Inferior parietal cortex (tissue), 1 donor: ENCODE data around the gene MYD88.

Experiments
- DNase-seq: peaks from one replicate; pipeline ENCODE4 v3.0.0-alpha.2; 2016; ENCODE audit errors: extremely low spot score

Gene MYD88

GRCh38 chr3:38112378-38112761, 26.1 kb upstream of the MYD88 start:
- no peak for DNase-seq

GRCh38 chr3:38114052-38114874, 24.2 kb upstream of the MYD88 start:
- no peak for DNase-seq

DNA sequence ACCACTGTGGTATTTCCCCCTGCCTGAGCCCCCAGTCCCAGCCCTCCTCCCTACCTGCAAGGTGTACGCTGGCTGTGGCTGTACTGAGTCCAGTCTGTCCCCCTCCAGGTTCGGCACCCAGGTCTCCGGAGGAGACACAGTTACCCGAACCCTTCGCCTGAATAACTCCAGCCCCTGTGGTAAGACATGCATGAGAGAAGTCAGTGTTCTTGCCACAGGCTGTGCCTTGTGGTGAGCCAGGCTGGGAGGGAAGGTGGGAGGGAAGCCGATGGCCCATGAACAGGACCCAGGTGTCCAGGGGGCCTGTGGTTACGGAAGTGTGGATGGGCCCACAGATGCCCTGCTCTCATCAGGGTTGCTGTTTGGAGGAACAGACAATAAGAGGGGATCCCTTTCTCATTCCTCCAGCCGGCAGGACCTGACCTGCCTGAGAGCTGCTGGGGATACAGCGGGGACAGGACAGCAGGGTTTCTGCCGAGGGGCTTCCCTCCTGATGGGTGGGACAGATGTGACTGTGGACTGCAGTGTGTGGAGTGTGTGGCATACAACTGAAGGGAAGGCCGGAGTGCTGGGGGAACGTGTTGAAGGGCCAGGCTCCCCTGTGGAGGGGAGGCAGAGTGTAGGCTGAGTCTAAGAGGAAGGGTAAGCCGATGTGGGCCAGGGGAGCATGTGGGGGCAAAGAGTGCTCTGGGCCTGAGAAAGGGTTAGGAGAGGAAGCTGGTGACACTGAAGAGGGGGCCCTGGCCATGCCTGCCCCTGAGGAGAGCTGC, 23.4 kb upstream of the MYD88 start:
- DNase-seq = no peak

DNA sequence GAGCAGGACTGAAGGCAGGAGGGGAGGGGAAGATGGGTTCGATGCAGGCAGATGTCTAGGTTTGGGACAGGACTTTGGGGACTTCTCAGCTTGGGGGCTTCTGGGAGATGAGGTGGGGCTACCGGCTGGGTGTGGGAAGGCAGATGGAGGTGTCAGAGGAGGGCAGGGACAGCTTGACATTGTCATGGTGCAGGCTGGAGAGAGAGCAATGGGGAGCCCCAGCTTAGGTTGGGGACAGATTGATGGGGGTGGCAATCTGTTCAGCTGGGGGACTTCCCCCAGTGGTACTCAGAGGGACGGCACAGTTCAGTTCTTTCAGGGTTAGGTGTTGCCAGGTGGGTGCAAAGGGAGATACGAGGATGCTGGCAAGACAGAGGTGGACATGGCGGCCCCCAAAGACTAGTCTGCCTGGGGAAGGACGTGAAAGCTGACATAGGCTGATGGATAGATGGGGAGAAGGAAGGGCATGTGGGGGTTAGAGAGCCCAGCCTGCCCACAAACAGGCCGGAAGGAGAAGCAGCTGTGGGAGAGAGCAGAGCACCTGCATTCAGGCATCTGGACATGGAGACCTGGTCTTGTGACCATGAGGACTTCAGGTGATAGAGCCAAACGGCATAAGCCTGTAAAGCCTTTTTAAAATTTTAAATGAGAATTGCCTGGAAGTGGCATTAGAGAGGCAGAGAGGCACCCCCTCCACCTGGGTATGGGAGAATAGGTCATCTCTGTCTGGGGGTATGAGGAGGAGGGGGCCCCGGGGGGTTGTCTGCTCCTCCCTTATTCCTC, 22.6 kb upstream of the MYD88 start:
- DNase-seq = no peak

DNA sequence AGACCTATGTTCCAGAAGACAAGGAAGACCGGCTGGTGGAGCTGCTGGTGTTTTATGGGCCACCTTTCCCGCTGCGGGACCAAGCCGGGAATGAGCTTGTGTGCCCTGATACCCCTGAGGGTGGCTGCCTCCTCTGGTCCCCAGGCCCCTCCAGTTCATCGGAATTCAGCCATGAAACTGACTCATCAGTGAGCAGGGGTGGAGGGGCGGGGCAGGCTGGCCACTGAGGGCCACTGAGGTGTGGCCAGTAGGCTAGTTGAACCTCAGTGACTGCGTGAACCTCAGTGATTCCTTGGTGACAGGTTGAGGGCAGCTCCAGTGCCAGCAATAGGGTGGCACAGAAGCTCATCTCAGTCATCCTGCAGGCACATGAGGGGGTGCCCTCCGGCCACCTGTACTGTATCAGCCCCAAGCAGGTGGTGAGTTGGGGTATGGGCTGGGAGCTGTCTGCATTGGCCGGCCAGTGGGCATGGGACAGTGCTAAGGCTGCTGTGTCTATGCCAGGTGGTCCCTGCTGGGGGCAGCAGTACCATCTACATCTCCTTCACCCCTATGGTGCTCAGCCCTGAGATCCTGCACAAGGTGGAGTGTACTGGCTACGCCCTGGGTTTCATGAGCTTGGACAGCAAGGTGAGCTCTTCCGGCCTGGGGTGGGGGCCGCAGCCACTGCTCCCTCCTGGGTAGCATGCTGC, 21.8 kb upstream of the MYD88 start:
- no peak for DNase-seq

- DNase-seq = no peak
Observed at GRCh38 chr3:38117163-38117716, 21.2 kb upstream of the MYD88 start.

- DNase-seq = peak; percentile 48
Observed at GRCh38 chr3:38117748-38118420, 20.6 kb upstream of the MYD88 start.

GRCh38 chr3:38118421-38119247, 19.8 kb upstream of the MYD88 start:
- no peak for DNase-seq

DNA sequence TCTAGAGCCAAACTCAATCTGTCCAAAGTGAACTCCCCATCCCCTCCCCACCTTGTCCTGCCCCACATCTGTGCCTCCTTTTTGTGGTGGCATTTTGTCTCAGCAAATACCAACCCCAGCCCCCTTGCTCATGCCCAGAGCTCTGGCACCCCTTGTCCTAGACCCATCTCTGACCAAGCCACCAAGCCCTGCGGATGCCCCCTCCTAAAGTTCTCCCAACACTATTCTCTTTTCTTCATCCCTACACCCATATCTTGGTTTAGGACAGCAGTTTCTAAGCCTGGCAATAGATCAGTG, 19.3 kb upstream of the MYD88 start:
- no peak for DNase-seq

- no peak for DNase-seq
Observed at GRCh38 chr3:38119821-38120692, 18.4 kb upstream of the MYD88 start.

DNA sequence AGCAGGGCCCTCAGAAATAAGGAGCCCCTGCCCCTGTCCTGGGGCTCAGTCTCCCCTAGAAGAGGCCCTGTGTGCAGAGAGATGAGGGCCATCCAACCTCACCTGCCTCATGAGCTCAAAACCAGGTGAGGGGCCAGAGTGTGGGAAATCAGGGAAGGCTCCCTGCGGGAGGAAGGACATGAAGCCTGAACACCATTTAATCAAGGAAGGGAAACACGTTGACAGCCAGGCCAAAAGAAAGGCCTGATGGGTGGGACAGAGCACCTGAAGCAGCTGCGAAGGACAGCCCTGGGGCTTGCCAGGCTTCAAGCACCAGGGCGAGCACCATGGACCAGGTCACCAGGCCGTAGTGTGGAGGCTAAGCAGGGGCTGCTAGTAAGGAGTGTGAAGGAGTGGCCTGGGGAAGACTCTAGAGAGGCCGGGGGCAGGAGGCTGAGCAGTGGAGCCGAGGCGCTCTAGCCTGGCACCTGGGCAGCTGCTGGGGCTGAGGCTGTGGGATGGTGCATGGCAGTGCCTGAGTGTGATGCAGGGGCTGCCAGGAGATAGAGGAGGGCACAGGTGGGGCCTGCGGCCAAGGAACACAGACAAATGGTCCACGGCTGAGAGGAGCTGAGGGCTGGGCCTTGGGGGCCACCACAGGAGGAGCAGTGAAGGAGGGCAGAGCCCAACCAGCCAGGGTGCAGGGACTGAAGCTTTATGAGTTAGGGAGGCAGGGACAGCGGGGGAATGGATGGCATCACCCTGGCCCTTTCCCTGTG, 17.6 kb upstream of the MYD88 start:
- DNase-seq = no peak

DNA sequence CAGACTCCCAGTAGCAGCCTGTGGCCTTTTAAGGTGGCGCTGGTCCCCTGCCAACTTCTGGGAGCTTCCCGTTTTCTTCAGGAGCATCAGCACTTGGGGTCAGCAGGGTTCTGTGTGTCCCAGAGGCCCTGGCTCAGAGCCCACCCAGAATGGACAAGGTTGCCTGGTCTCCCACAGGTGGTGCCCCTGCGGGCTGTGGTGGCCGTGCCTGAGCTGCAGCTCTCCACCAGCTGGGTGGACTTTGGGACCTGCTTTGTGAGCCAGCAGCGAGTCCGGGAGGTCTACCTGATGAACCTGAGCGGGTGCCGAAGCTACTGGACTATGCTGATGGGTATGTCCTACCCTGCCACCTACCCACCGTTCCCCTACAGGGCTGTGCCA, 17.0 kb upstream of the MYD88 start:
- DNase-seq = no peak

DNA sequence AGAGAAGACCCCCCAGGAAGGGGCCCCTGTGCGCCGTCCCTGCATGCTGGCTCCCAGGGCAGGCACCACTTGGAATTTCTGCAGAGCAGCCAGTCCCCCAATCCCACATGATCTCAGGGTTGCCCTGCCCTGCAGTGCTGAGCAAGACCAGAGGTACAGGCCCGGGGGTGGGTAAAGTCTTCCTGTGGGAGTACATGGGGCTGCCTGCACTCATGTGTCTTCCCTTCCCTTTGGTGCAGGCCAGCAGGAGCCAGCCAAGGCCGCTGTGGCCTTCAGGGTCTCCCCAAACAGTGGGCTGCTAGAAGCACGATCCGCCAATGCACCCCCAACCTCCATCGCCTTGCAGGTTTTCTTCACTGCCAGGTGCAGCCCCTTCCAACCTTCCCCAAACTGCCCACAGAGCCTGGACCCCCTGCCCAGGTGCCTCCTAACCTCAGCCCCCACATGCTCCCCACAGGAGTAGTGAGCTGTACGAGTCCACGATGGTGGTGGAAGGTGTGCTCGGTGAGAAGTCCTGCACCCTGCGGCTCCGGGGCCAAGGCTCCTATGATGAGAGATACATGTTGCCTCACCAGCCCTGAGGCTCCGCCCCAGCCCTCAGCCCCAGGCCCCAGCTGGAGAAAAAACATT, 16.5 kb upstream of the MYD88 start:
- DNase-seq = no peak

GRCh38 chr3:38122712-38123290, 15.7 kb upstream of the MYD88 start:
- no peak for DNase-seq

DNA sequence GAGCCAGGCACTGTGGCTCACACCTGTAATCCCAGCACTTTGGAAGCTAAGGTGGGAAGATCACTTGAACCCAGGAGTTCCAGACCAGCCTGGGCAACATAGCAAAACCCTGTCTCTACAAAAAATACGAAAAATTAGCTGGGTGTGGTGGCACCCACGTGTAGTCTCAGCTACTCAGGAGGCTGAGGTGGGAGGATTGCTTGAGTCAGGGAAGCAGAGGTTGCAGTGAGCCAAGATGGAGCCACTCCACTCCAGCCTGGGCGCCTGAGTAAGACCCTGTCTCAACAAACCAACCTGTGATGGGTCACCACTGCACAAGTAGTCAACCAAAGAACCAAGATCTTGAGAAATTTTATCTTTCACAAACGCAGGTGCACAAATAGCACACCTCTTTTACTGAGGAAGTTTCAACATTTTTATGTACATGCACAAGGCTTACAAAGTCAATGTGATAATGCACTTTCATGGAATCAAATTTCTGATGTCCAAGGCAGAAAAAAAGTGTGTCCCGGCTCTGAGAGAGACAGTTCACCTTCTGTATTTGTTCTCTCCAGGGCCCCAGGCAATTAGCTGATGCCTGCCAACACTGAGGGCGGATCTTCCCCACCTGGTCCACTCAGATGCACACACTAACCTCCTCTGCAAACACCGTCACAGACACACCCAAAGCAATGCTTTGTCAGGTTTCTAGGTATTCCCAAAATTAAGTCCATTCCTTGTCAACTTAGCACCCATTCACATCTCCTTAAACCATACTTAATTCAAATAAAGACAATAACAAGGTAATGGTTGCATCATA, 13.9 kb upstream of the MYD88 start:
- no peak for DNase-seq

DNA sequence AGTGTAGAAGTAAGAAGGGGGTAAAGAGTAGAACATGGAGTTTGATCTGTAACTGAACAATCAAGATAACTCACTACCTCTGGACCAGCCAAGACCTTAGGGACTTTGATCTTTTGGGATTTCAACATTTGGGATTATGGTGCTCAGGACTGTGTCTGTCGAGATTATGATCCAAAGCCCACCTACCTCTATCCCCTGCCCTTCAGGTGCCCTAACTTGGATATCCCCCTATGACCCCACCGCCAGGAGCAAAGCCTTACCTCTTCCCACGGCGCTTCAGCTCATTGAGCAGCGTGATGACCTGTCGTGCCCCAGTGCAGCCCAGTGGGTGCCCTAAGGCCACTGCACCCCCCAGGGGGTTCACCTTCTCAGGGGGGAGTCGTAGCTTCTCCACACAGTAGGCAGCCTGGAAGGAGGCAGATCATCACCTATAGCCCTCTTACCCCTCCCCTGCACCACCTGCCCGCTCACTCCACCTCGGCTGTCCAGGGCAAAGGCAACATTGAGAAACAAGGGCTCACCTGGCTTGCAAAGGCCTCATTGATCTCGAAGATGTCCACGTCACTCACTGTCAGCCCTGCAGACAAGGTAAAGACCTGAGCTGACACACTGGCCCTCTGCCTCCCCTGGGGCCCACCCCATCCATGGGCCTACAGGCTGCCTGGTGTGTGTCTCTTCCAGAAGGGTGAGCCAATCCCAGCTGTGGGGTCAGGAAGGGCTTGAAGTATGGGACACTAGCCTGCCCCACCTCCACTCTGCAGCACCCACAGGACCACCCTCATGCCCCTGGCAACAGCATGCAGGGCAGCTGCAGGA, 12.9 kb upstream of the MYD88 start:
- DNase-seq = no peak
